GM12874 (cell line): ENCODE measurements around the gene PFAS.

Experiments used
- CTCF ChIP-seq: IDR thresholded peaks from 2 replicates; pipeline ENCODE4 v1.5.1; 2011; ENCODE audit warnings: low read depth, mild to moderate bottlenecking, control low read depth, low read length, moderate library complexity; ENCODE audit not compliant: insufficient read depth

Gene PFAS

GRCh38 chr17:8288336-8289102 lies 39.4 kb downstream of the PFAS start, which contains the start of gene RANGRF:
Gene RANGRF, plus strand, starts transcription at chr17:8288670. Its CDS starts 119 bp downstream, at chr17:8288789.
- no peak for TF ChIP-seq CTCF

- TF ChIP-seq CTCF: no peak
These were observed 40.0 kb downstream of the PFAS start for GRCh38 chr17:8289103-8289397.

- no peak for TF ChIP-seq CTCF
These were observed 41.0 kb downstream of the PFAS start for GRCh38 chr17:8290043-8290442.

GRCh38 chr17:8292639-8293395 lies 43.7 kb downstream of the PFAS start:
- TF ChIP-seq CTCF: no peak

- no peak for TF ChIP-seq CTCF
These were observed 45.3 kb downstream of the PFAS start for GRCh38 chr17:8294361-8294760.

GRCh38 chr17:8294814-8295316 lies 45.8 kb downstream of the PFAS start:
- TF ChIP-seq CTCF: no peak

GRCh38 chr17:8300226-8300625 lies 51.1 kb downstream of the PFAS start:
- no peak for TF ChIP-seq CTCF
